CD14-positive monocyte (primary cell): ENCODE measurements around the gene CCDC86. TPM values are rescaled to one million over a fixed set of nuclear protein-coding genes. Genes with fewer than 3 reads are reported as not detected.

Experiments
- DNase-seq, 3 donors: peaks; one replicate each; pipeline ENCODE4 v3.0.0-alpha.2; 2011 to 2022
- H2AFZ ChIP-seq: 2 replicates; pipeline ENCODE4 v1.6.0; 2012; ENCODE audit warnings: mild to moderate bottlenecking, low read depth, low read length, inconsistent platforms; ENCODE audit not compliant: insufficient read depth, poor library complexity, severe bottlenecking
- H3K27ac ChIP-seq, 2 donors: 1 replicate in 1 of 2; 2 replicates in 1 of 2; pipeline ENCODE4 v1.5.1; 2012 to 2013; ENCODE audit warnings: low read length in 2 of 2, control low read depth in 1 of 2, inconsistent platforms in 1 of 2, low read depth in 1 of 2, mild to moderate bottlenecking in 1 of 2
- H3K27me3 ChIP-seq, 2 donors: one replicate each; pipeline versions ENCODE4 v1.6.0 to v1.6.1; 2011 to 2013; ENCODE audit warnings: low read length in 2 of 2; ENCODE audit not compliant: control insufficient read depth in 2 of 2, insufficient read depth in 2 of 2
- H3K36me3 ChIP-seq, 2 donors: replicated peaks in 1 of 2; 1 replicate in 1 of 2; 2 replicates in 1 of 2; pipeline versions ENCODE4 v1.5.1 to v1.6.1; 2012 to 2013; ENCODE audit warnings: low read length in 2 of 2, control low read depth in 1 of 2, inconsistent platforms in 1 of 2, mild to moderate bottlenecking in 1 of 2; ENCODE audit not compliant: insufficient read depth in 2 of 2, control insufficient read depth in 1 of 2
- H3K4me1 ChIP-seq, 2 donors: 1 replicate in 1 of 2; 2 replicates in 1 of 2; pipeline versions ENCODE4 v1.5.1 to v1.6.1; 2012 to 2013; ENCODE audit warnings: low read length in 2 of 2, control low read depth in 1 of 2, inconsistent platforms in 1 of 2, mild to moderate bottlenecking in 1 of 2, moderate library complexity in 1 of 2; ENCODE audit not compliant: insufficient read depth in 2 of 2, control insufficient read depth in 1 of 2
- H3K4me2 ChIP-seq: replicated peaks from 2 replicates; pipeline ENCODE3; 2012; ENCODE audit warnings: low read length, moderate library complexity, mild to moderate bottlenecking; ENCODE audit not compliant: poor library complexity, severe bottlenecking; ENCODE audit errors: extremely low read depth
- H3K4me3 ChIP-seq, 3 experiments: fragments of 200-600 bp in 1 of 3; sonication (generic) in 1 of 3; replicated peaks in 1 of 3; 1 replicate in 2 of 3; 2 replicates in 1 of 3; pipeline ENCODE4 v1.5.1; 2011 to 2013; ENCODE audit warnings: low read length in 3 of 3, mild to moderate bottlenecking in 3 of 3, control low read depth in 2 of 3, low read depth in 2 of 3, inconsistent platforms in 1 of 3, moderate library complexity in 1 of 3
- H3K79me2 ChIP-seq: 2 replicates; pipeline ENCODE4 v1.6.0; 2012; ENCODE audit warnings: mild to moderate bottlenecking, control low read depth, inconsistent platforms, low read length, moderate library complexity; ENCODE audit not compliant: insufficient read depth
- H3K9ac ChIP-seq: 2 replicates; pipeline ENCODE4 v1.6.0; 2017; ENCODE audit warnings: low read length, mild to moderate bottlenecking; ENCODE audit not compliant: insufficient read depth, poor library complexity, severe bottlenecking
- H3K9me3 ChIP-seq, 2 donors: replicated peaks in 1 of 2; 1 replicate in 1 of 2; 2 replicates in 1 of 2; pipeline versions ENCODE4 v1.5.1 to v1.6.1; 2012 to 2013; ENCODE audit warnings: low read length in 2 of 2, control low read depth in 1 of 2; ENCODE audit not compliant: control insufficient read depth in 1 of 2, insufficient read depth in 1 of 2
- H4K20me1 ChIP-seq: 2 replicates; pipeline ENCODE4 v1.6.0; 2012; ENCODE audit warnings: mild to moderate bottlenecking, low read length, control low read depth, moderate library complexity; ENCODE audit not compliant: insufficient read depth
- H3K27ac Mint-ChIP-seq, 7 donors: one replicate each; pipeline ENCODE4 v1.8.0; 2020; ENCODE audit warnings: mild to moderate bottlenecking in 7 of 7, mixed read lengths in 7 of 7, moderate library complexity in 6 of 7, inconsistent platforms in 2 of 7
- H3K27me3 Mint-ChIP-seq, 3 donors: one replicate each; pipeline ENCODE4 v1.8.0; 2021 to 2022; ENCODE audit warnings: low read depth in 3 of 3, mild to moderate bottlenecking in 3 of 3, mixed read lengths in 3 of 3, moderate library complexity in 3 of 3, inconsistent platforms in 1 of 3
- H3K36me3 Mint-ChIP-seq, 2 donors: one replicate each; pipeline ENCODE4 v1.8.0; 2020; ENCODE audit warnings: mixed read lengths in 2 of 2, inconsistent platforms in 1 of 2, mild to moderate bottlenecking in 1 of 2
- H3K4me1 Mint-ChIP-seq: one replicate; pipeline ENCODE4 v1.8.0; 2020; ENCODE audit warnings: mild to moderate bottlenecking, mixed read lengths
- H3K4me3 Mint-ChIP-seq, 2 donors: one replicate each; pipeline ENCODE4 v1.8.0; 2020; ENCODE audit warnings: mild to moderate bottlenecking in 2 of 2, mixed read lengths in 2 of 2, moderate library complexity in 1 of 2
- H3K9me3 Mint-ChIP-seq, 7 donors: one replicate each; pipeline ENCODE4 v1.8.0; 2020 to 2022; ENCODE audit warnings: mixed read lengths in 7 of 7, mild to moderate bottlenecking in 6 of 7, moderate library complexity in 6 of 7, inconsistent platforms in 2 of 7
- WGBS: methylation state at CpG from one replicate; pipeline ENCODE4 v1.1.5; 2013; ENCODE audit warnings: missing lambda C conversion rate; ENCODE audit not compliant: insufficient coverage; 5-methylcytosine and 5-hydroxymethylcytosine counted together
- intact Hi-C, 2 donors: fragments of 100-400 bp; cut with micrococcal nuclease; formaldehyde crosslinking; loops; one replicate each; pipeline versions ENCODE4 v1.15.0 to v1.15.1; 2023
- polyA plus RNA-seq, 3 donors: library from polyadenylated mRNA; depleted of rRNA in 1 of 3; unstranded in 2 of 3; stranded (reverse) in 1 of 3; fragments of 300-500 nt in 2 of 3; fragments of >200 nt in 1 of 3; fragmentation: Illumina TruSeq in 2 of 3; gene quantifications; 1 replicate in 2 of 3; 2 replicates in 1 of 3; pipeline ENCODE4 v1.2.3, GENCODE V29; 2012 to 2021
- TF ChIP-seq, protein P1 (sequence below): fragments of 200-600 bp; IDR thresholded peaks from one replicate; pipeline ENCODE4 v1.8.0; 2022; ENCODE audit warnings: antibody characterized with exemption, mild to moderate bottlenecking

The CCDC86 gene
- polyA plus RNA-seq, 3 donors = 7.2 to 10.2 (median 8.3) TPM

- WGBS = 82% methylated on average over 5 of the region's 7 CpGs
- Histone ChIP-seq H3K9me3 (no peaks in the 10 kb centered on the region), H3K79me2 (no peaks in the 10 kb centered on the region), H3K36me3 (no peaks in the 10 kb centered on the region), H4K20me1 (no peaks in the 10 kb centered on the region), H3K27me3 (no peaks in the 10 kb centered on the region), H3K4me1 (no peaks in the 10 kb centered on the region), H3K27ac (no peak overlapping the region), H3K9ac (no peak overlapping the region), H2AFZ (no peak overlapping the region), H3K4me2 (no peak overlapping the region), H3K4me3 (no peak overlapping the region)
- no peak for DNase-seq
- H3K4me3 Mint-ChIP-seq = no peak overlapping the region
- no peak overlapping the region for H3K27ac Mint-ChIP-seq
- H3K9me3 Mint-ChIP-seq = no peaks in the 10 kb centered on the region
- no peaks in the 10 kb centered on the region for H3K36me3 Mint-ChIP-seq
- peaks cover 10 to 17% (median 16%) of the 10 kb centered on the region in 3 donors for H3K27me3 Mint-ChIP-seq
- no peaks in the 10 kb centered on the region for H3K4me1 Mint-ChIP-seq
- intact Hi-C loops = no loop called here
- TF ChIP-seq, protein P1, sequence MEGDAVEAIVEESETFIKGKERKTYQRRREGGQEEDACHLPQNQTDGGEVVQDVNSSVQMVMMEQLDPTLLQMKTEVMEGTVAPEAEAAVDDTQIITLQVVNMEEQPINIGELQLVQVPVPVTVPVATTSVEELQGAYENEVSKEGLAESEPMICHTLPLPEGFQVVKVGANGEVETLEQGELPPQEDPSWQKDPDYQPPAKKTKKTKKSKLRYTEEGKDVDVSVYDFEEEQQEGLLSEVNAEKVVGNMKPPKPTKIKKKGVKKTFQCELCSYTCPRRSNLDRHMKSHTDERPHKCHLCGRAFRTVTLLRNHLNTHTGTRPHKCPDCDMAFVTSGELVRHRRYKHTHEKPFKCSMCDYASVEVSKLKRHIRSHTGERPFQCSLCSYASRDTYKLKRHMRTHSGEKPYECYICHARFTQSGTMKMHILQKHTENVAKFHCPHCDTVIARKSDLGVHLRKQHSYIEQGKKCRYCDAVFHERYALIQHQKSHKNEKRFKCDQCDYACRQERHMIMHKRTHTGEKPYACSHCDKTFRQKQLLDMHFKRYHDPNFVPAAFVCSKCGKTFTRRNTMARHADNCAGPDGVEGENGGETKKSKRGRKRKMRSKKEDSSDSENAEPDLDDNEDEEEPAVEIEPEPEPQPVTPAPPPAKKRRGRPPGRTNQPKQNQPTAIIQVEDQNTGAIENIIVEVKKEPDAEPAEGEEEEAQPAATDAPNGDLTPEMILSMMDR = no peak
Measured at GRCh38 chr11:60803273-60803936, 38.5 kb upstream of the CCDC86 start.

DNA sequence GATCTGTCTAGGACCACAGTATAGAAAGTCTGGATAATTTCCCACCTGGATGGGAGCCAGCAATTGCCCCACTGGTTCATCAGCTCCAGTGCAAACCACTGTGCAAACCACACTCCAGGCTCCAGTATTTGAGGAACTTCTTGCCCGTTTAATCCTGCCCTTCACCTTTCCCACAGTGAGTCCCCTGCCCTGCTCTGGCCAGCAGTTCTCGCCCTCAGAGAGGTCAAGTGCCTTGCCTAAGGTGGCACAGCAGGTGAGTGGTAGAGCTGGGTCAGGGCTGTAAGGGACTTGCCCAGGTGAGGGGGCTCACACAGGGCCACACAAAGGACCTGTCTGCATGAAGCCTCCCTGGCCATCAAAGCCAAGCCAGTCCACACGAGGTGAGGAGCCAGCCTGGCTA is 32.7 kb upstream of the CCDC86 start:
- Mint-ChIP-seq H3K9me3 (peaks cover 0 to 2% (median 0%) of the 10 kb centered on the region in 7 donors), H3K36me3 (no peaks in the 10 kb centered on the region), H3K27ac (no peak overlapping the region), H3K27me3 (peaks cover 4 to 13% (median 9%) of the 10 kb centered on the region in 3 donors), H3K4me3 (no peak overlapping the region), H3K4me1 (peaks cover 11% of the 10 kb centered on the region)
- H3K9me3 ChIP-seq = no peaks in the 10 kb centered on the region
- no peaks in the 10 kb centered on the region for H3K36me3 ChIP-seq
- DNase-seq = no peak
- no peak overlapping the region for H3K4me2 ChIP-seq
- TF ChIP-seq, protein P1 = no peak
- no peak overlapping the region for H3K4me3 ChIP-seq
- no peaks in the 10 kb centered on the region for H3K27me3 ChIP-seq
- H4K20me1 ChIP-seq = no peaks in the 10 kb centered on the region
- intact Hi-C loops = no loop called here
- no peaks in the 10 kb centered on the region for H3K79me2 ChIP-seq
- no peak overlapping the region for H3K27ac ChIP-seq
- H3K4me1 ChIP-seq = peaks cover 0 to 8% of the 10 kb centered on the region in 2 donors
- H2AFZ ChIP-seq = no peak overlapping the region
- WGBS = 90% methylated on average over 1 of the region's 3 CpGs
- no peak overlapping the region for H3K9ac ChIP-seq
